Mucosa of rectum (tissue), 2 donors: ENCODE data around the gene ACTL9.

Experiments
- H3K27ac ChIP-seq, 2 donors: one replicate each; pipeline ENCODE4 v1.7.0; 2013; ENCODE audit warnings: inconsistent platforms in 2 of 2, low read depth in 2 of 2, low read length in 2 of 2
- H3K27me3 ChIP-seq, 2 donors: one replicate each; pipeline ENCODE4 v1.7.0; 2013; ENCODE audit warnings: low read length in 2 of 2; ENCODE audit not compliant: control insufficient read depth in 2 of 2, insufficient read depth in 2 of 2
- H3K36me3 ChIP-seq, 2 donors: one replicate each; pipeline ENCODE4 v1.7.0; 2013; ENCODE audit warnings: low read length in 2 of 2; ENCODE audit not compliant: control insufficient read depth in 2 of 2, insufficient read depth in 2 of 2
- H3K4me1 ChIP-seq, 2 donors: one replicate each; pipeline ENCODE4 v1.7.0; 2013; ENCODE audit warnings: low read length in 2 of 2, mild to moderate bottlenecking in 1 of 2; ENCODE audit not compliant: control insufficient read depth in 2 of 2, insufficient read depth in 2 of 2
- H3K4me3 ChIP-seq, 2 donors: one replicate each; pipeline ENCODE4 v1.7.0; 2013; ENCODE audit warnings: low read length in 2 of 2
- H3K9ac ChIP-seq, 2 donors: one replicate each; pipeline ENCODE4 v1.7.0; 2013; ENCODE audit warnings: low read length in 2 of 2, low read depth in 1 of 2, mild to moderate bottlenecking in 1 of 2
- H3K9me3 ChIP-seq, 2 donors: one replicate each; pipeline ENCODE4 v1.7.0; 2013; ENCODE audit warnings: low read length in 2 of 2; ENCODE audit not compliant: control insufficient read depth in 2 of 2
- donor health status: healthy.
- donor health status: Normal muscosa, but diverticular disease.

Gene ACTL9

DNA sequence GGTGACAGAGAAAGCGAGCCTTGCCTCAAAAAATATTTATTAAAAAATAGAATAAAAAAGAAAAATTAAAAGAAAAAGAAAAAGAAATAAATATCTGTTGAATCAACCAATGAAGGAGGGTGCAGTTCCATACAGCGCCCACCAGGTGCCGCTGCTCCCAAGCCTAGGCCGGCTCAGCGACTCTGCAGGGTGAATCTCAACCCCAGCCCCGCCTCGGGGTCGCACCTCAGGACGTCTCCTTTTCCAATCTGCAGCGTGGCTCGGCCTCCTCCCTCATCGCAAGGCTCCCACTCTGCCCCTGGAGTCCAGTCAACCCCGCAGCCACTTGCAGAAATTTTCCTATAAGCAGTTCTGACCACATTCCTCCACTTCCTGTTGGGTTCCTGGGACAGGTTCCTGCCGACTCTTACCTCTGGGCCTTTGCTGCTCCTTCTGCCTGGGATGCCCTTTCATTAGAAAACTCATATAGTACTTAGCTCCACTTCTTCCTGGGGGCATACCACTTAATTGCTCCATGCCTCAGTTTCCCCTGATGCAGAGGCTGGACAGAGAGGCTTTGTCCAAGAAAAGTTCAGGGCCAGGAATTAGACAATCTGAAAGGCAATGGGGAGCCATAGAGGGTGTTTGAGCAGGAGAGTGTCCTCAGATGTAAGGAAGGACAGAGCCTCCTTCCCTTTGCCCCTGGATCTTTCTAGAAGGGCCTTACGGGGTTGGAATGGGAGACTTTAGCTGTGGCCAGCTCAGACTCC, 43.8 kb downstream of the ACTL9 start:
- H3K36me3 ChIP-seq = no peaks in the 10 kb centered on the region
- H3K4me1 ChIP-seq = peaks cover 0 to 2% of the 10 kb centered on the region in 2 donors
- no peak overlapping the region for H3K27ac ChIP-seq
- H3K4me3 ChIP-seq = peak overlapping the region; percentile 40 to 63
- no peaks in the 10 kb centered on the region for H3K9me3 ChIP-seq
- peak overlapping the region in 1 of 2 donors; percentile 41 for H3K9ac ChIP-seq
- H3K27me3 ChIP-seq = peaks cover 0 to 2% of the 10 kb centered on the region in 2 donors

DNA sequence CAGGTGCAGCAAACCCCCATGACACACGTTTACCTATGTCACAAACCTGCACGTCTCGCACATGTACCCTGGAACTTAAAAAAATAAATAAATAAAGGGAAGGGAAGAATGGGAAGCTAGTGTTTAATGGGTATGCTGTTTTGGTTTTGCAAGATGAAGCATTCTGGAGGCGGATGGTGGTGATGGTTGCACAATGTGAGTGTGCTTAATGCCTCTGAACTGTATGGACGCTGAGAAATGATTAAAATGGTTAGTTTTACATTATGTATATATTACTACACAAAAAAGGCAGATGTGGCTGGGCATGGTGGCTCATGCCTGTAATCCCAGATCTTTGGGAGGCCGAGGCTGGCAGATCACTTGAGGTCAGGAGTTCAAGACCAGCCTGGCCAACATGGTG, 50.4 kb downstream of the ACTL9 start:
- no peak overlapping the region for H3K4me3 ChIP-seq
- H3K9ac ChIP-seq = no peak overlapping the region
- no peaks in the 10 kb centered on the region for H3K4me1 ChIP-seq
- H3K27ac ChIP-seq = no peak overlapping the region
- no peaks in the 10 kb centered on the region for H3K27me3 ChIP-seq
- no peaks in the 10 kb centered on the region for H3K9me3 ChIP-seq
- H3K36me3 ChIP-seq = no peaks in the 10 kb centered on the region
